NCI-H446 (cell line): ENCODE results near the gene SEC16A.
A peak's percentile ranks its signal among the peaks of the same experiment; 100 is the strongest.

Source experiments
- DNase-seq, 2 experiments: peaks; one replicate each; lab custom pipeline; 2025; lab: John Stamatoyannopoulos, UW

Gene SEC16A

GRCh38 chr9:136485049-136486045 is 2.5 kb upstream of the SEC16A start:
- peak; percentile 18 to 64 for DNase-seq

GRCh38 chr9:136484153-136485048 is 1.6 kb upstream of the SEC16A start:
- no peak for DNase-seq

- DNase-seq = peak; percentile 74 to 90
Measured at GRCh38 chr9:136483589-136484152, 831 bp upstream of the SEC16A start.

- no peak for DNase-seq
Measured at GRCh38 chr9:136482046-136482792, 621 bp downstream of the SEC16A start.

GRCh38 chr9:136481558-136481957 is 1.3 kb downstream of the SEC16A start:
- DNase-seq = no peak

GRCh38 chr9:136476369-136477150 is 6.3 kb downstream of the SEC16A start:
- DNase-seq = no peak

GRCh38 chr9:136474974-136475865 is 7.6 kb downstream of the SEC16A start:
- no peak for DNase-seq

GRCh38 chr9:136474021-136474640 is 8.7 kb downstream of the SEC16A start:
- DNase-seq = no peak

- DNase-seq = no peak
Measured at GRCh38 chr9:136473354-136473721, 9.5 kb downstream of the SEC16A start.

GRCh38 chr9:136472640-136473353 is 10.0 kb downstream of the SEC16A start:
- DNase-seq = no peak

GRCh38 chr9:136471802-136472487 is 10.9 kb downstream of the SEC16A start:
- no peak for DNase-seq

- no peak for DNase-seq
Measured at GRCh38 chr9:136470792-136471469, 11.9 kb downstream of the SEC16A start.

- no peak for DNase-seq
Measured at GRCh38 chr9:136470356-136470755, 12.5 kb downstream of the SEC16A start.

GRCh38 chr9:136467766-136468165 is 15.1 kb downstream of the SEC16A start:
- no peak for DNase-seq

GRCh38 chr9:136466155-136466541 is 16.7 kb downstream of the SEC16A start:
- no peak for DNase-seq

GRCh38 chr9:136465500-136466154 is 17.2 kb downstream of the SEC16A start:
- DNase-seq = no peak

GRCh38 chr9:136464241-136464640 is 18.6 kb downstream of the SEC16A start:
- no peak for DNase-seq
